ENCODE results near the gene PKDCC.

PKDCC gene

GRCh38 chr2:42047488-42048298 lies at the start of gene PKDCC:
Gene PKDCC, plus strand, starts transcription at chr2:42048021. Its CDS starts 179 bp downstream, at chr2:42048200.
- ChIA-PET CTCF (no interaction called here), POLR2A (interaction anchor here (0.6 to 3.5 kb wide), 19 partner anchors 9 to 410 kb away, joined by 3 to 23 read pairs (median 4); no protein-coding TSS in a partner anchor)
- no peak for TF ChIP-seq L3MBTL2 (conservative IDR thresholded peaks at IDR 0.05)
- no peak for TF ChIP-seq FOXK2 (IDR thresholded peaks at IDR 0.05)
- peak; percentile 68 for TF ChIP-seq PKNOX1 (IDR thresholded peaks at IDR 0.05)
- TF ChIP-seq HDGF (IDR thresholded peaks at IDR 0.05; ENCODE audit: borderline replicate concordance), result no peak
- no peak for TF ChIP-seq SUZ12 (IDR thresholded peaks at IDR 0.05)
- TF ChIP-seq SP1 (IDR thresholded peaks at IDR 0.05), result no peak
- DNase-seq (ENCODE audit: extremely low spot score), result peak; percentile 90

- ChIA-PET POLR2A (no interaction called here), CTCF (interaction anchor here (1.4 kb wide), 1 partner anchor 29 kb away, joined by 3 read pairs; no protein-coding TSS in a partner anchor)
- no peak for TF ChIP-seq LEF1 (IDR thresholded peaks at IDR 0.05; ENCODE audit: borderline replicate concordance)
- no peak for TF ChIP-seq SP1 (IDR thresholded peaks at IDR 0.05)
- no peak for TF ChIP-seq ELF4 (IDR thresholded peaks at IDR 0.05)
- TF ChIP-seq BHLHE40 (IDR thresholded peaks at IDR 0.05; ENCODE audit: borderline replicate concordance), result no peak
- TF ChIP-seq ZNF384 (IDR thresholded peaks at IDR 0.05), result no peak
- no peak for TF ChIP-seq TARDBP (IDR thresholded peaks at IDR 0.05)
- TF ChIP-seq L3MBTL2 (conservative IDR thresholded peaks at IDR 0.05), result no peak
- TF ChIP-seq FOXA1 (IDR thresholded peaks at IDR 0.05), result no peak
- TF ChIP-seq PKNOX1 (IDR thresholded peaks at IDR 0.05), result no peak
- no peak for TF ChIP-seq SUZ12 (IDR thresholded peaks at IDR 0.05)
- no peak for TF ChIP-seq HDGF (IDR thresholded peaks at IDR 0.05; ENCODE audit: borderline replicate concordance)
- TF ChIP-seq ARNT (IDR thresholded peaks at IDR 0.05), result no peak
- DNase-seq (ENCODE audit: extremely low spot score), result no peak
Measured at GRCh38 chr2:41998186-41999127, 49.4 kb upstream of the PKDCC start.

- TF ChIP-seq TARDBP (IDR thresholded peaks at IDR 0.05), result no peak
- ChIA-PET CTCF (no interaction called here), POLR2A (no interaction called here)
- DNase-seq (ENCODE audit: extremely low spot score), result no peak
Measured at GRCh38 chr2:41999128-41999480, 48.7 kb upstream of the PKDCC start.

- TF ChIP-seq CTBP1 (IDR thresholded peaks at IDR 0.05; ENCODE audit: borderline replicate concordance), result no peak
- TF ChIP-seq PKNOX1 (IDR thresholded peaks at IDR 0.05), result no peak
- TF ChIP-seq L3MBTL2 (conservative IDR thresholded peaks at IDR 0.05), result no peak
- no peak for TF ChIP-seq NFRKB (IDR thresholded peaks at IDR 0.05)
- TF ChIP-seq SP1 (IDR thresholded peaks at IDR 0.05), result no peak
- TF ChIP-seq ELF4 (IDR thresholded peaks at IDR 0.05), result no peak
- no peak for TF ChIP-seq ARNT (IDR thresholded peaks at IDR 0.05)
- no peak for TF ChIP-seq ZNF384 (IDR thresholded peaks at IDR 0.05)
- TF ChIP-seq FOXK2 (IDR thresholded peaks at IDR 0.05), result no peak
- TF ChIP-seq FOXA1 (IDR thresholded peaks at IDR 0.05), result no peak
- TF ChIP-seq BHLHE40 (IDR thresholded peaks at IDR 0.05; ENCODE audit: borderline replicate concordance), result no peak
- no peak for TF ChIP-seq SUZ12 (IDR thresholded peaks at IDR 0.05)
- TF ChIP-seq HDGF (IDR thresholded peaks at IDR 0.05; ENCODE audit: borderline replicate concordance), result no peak
- no peak for TF ChIP-seq FOXM1 (IDR thresholded peaks at IDR 0.05; ENCODE audit: borderline replicate concordance)
- TF ChIP-seq LEF1 (IDR thresholded peaks at IDR 0.05; ENCODE audit: borderline replicate concordance), result no peak
- TF ChIP-seq TARDBP (IDR thresholded peaks at IDR 0.05), result no peak
- CTCF ChIA-PET, result no interaction called here
- POLR2A ChIA-PET, result no interaction called here
- no peak for DNase-seq (ENCODE audit: extremely low spot score)
Measured at GRCh38 chr2:41999592-42000281, 48.1 kb upstream of the PKDCC start.

GRCh38 chr2:42001711-42002201 lies 46.1 kb upstream of the PKDCC start:
- peak; percentile 41; the same call in 1 of the 2 replicates for TF ChIP-seq L3MBTL2 (conservative IDR thresholded peaks at IDR 0.05)
- no peak for TF ChIP-seq TARDBP (IDR thresholded peaks at IDR 0.05)
- no peak for TF ChIP-seq LEF1 (IDR thresholded peaks at IDR 0.05; ENCODE audit: borderline replicate concordance)
- no peak for DNase-seq (ENCODE audit: extremely low spot score)
- ChIA-PET CTCF (no interaction called here), POLR2A (interaction anchor here (1.0 kb wide), 1 partner anchor 48 kb away, joined by 3 read pairs; no protein-coding TSS in a partner anchor)

All from HEK293T (cell line).